DMS153 treated with DMSO at 0.1 percent for 48 hours (cell line): ENCODE results near the gene FBXL7.

Experiments used
- DNase-seq: peaks from one replicate; lab custom pipeline; 2025; ENCODE audit not compliant: unreplicated experiment; lab: John Stamatoyannopoulos, UW

FBXL7 gene

DNA sequence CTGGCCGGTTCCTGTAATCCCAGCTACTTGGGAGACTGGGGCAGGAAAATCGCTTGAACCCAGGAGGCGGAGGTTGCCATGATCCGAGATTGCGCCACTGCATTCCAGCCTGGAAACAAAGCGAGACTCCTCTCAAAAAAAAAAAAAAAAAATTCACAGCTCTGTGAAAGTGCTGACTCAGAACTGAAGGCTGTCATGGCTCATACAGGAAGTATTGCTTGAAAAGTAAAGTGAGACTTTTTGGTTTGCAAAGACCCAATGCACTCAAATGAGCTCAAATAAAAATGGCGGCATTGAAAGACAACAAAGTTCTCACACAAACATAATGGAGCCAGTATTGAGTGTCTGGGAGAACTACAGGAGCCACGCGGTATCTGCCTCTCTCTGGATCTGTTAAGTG is 202.1 kb downstream of the FBXL7 start:
- no peak for DNase-seq

- DNase-seq: no peak
These were observed 203.9 kb downstream of the FBXL7 start for GRCh38 chr5:15703901-15704300.

GRCh38 chr5:15704397-15704947 is 204.5 kb downstream of the FBXL7 start:
- no peak for DNase-seq

GRCh38 chr5:15707631-15708030 is 207.7 kb downstream of the FBXL7 start:
- no peak for DNase-seq

DNA sequence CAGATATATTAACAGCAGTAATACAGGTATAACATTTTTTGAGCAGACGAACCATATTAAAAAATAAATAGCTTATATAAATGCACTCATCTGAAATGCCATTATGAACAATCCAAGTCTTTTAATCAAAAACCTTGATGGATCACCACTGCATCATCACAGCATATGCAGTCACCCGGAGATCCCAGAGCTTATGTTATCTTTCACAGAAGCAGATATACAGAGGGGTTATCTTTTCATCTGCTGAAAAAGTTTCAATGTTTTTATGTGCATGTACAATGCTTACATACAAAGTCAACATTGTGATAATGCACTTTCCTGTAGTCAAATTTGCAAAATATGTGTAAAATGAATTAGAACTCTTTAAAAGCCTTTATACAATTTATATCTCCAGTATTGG is 211.9 kb downstream of the FBXL7 start:
- DNase-seq: no peak

DNA sequence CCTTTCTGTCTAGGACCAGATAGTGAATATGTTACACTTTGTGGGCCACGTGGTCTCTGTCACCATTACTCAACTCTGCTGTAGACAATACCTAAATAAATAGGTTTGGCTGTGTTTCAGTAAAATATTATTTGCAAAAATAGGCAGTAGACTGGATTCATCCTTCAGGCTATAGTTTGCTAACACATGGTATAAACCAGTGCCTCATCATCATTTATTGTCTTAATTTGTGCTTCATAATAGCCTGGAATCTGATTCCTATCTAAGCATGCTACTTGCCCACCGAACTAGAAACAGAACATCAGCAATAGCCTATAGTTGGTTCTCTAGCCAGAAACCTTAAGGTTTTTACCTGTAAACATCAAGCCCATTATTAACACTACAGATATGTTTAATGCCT is 215.6 kb downstream of the FBXL7 start:
- no peak for DNase-seq

DNA sequence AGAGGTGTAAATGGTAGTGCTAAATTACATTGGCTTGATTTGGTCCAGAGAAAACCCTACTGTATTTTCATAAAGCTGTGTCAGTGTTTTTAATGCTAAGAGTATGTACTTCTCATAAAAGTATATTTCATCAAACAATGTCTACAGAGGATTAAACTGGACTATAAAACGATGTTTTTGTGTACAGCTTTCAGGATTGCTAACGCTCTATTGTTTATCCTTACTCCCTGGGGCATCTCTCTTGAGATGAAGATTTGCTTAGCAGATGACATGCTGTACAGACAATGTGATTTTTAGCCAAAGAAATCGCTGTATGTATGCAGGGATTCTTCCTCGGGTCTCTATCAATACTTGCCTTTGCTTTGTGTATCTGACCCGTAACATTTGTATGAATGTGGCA is 216.0 kb downstream of the FBXL7 start:
- DNase-seq: no peak

- DNase-seq: no peak
These were observed 217.0 kb downstream of the FBXL7 start for GRCh38 chr5:15717001-15717400.

DNA sequence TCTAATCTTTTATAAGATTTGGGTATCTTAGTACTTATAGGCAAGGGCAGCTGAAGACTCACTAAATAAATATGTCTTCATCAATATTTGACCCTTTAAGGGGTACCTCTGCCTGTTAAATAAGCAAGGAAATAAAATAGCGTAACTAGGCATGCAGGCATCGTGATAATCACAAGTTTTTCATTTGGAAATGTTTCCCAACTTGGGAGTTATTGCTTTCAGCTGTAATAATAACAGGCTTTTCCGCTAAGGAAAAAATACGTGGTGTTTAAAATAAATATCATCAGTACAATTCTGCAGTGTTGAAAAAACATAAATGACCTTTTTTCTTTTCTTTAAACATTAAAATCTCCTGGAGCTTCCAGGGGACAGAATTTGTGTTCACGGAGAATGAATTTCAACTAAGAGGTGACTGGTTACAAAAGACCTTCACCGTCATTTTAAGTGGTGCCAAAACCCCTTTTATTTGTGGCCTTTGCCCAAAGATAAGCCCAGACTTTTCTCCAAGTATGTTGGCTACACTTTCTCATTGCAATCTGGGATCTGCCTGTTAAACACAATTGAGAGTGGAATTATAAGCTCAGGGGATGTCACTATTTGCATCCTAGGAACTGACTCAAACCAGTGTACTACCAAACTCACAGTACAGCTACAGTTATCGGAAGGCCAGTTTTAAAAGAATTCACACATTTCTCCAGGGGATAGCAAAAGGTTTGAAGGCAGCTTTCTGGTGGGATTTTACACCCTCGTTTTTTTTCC is 218.6 kb downstream of the FBXL7 start:
- no peak for DNase-seq

GRCh38 chr5:15719784-15720183 is 219.8 kb downstream of the FBXL7 start:
- DNase-seq: no peak

DNA sequence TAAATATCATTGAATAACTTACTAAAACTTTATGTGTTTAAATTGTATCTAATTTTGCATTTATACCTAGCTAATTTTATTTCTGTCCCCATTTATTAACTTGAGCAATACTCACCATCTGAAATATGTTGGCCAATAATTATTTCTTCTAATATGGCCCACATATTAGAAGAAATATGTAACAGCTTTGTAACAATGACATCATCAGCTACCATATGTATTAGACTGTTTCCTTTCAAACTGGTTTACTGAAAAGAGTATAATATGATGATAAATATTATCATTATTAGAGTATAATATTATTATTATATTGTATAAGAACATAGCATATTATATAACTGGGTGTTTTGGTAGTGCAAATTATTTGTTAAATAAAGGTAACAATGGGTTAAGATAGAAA is 220.5 kb downstream of the FBXL7 start:
- no peak for DNase-seq

GRCh38 chr5:15722305-15722704 is 222.3 kb downstream of the FBXL7 start:
- no peak for DNase-seq

GRCh38 chr5:15727375-15727774 is 227.4 kb downstream of the FBXL7 start:
- DNase-seq: no peak

DNA sequence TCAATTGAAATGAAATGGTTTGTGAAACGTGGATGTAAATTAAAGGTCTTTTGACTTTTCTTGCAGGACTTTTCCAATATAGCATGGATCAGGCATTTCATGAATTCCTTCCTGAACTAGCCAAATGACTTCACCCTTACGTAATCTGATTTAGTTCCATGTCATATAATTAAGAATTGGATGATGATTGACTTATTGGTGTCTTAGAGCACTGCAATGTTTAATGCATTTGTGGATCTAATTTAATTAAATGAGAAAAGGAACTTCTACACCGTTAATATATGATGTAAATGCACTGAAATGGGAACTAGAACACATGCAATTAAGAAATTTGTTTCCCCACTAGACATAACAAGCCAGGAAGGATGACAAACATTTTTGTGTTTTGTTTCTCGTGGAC is 228.8 kb downstream of the FBXL7 start:
- no peak for DNase-seq

- DNase-seq: no peak
These were observed 231.7 kb downstream of the FBXL7 start for GRCh38 chr5:15731699-15732098.

DNA sequence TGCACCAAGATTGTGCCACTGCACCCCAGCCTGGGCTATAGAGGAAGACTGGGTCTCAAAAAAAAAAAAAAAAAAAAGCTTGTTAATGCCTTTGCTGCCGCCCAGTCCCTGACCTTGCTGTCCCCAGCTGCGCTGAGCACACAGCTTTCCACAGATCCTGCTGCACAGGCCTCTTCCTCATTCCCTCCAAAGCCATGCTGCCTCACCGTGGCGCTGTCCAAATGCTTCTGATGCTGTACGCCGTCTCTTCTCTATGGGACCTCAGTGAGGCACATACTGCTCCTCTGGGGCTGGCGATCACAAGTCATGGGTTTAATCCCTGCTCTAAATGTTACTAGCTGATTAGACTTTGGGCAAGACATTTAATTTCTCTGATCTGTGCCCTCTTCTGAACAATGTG is 234.1 kb downstream of the FBXL7 start:
- no peak for DNase-seq

DNA sequence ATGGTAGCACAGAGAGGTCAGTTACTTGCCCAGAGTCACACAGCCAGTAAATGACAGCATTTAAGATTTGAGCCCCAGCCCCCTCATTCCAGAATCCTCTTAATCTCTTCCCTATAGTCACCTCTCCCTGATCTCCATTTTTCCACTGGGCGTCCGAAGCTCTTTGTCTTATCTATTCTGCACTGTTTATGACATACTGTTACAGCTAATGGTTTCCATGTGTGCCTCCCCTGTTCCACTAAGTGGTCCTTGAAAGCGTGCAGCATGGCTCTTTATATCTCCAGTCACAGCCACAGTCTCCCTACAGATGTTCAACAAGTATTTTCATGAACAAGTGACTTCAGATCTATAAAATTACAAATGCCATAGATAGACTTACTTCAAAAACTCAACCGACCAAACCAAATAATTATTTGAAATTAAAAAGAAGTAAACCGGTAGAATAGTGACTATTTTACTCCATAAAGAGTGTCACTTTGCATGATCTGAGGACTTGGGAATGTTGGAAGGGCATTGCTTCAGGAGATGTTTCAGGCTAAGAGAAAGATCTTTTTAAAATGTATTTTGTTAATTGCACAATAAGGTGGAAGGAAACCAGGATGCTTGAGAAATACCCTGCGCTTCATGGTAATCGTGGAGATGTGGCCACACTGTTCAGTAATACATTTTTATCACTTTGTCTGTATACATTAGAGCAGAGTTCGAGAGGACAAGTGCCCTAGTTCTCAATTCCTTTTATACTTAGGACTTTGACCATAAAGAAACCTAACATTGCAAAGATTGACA is 237.2 kb downstream of the FBXL7 start:
- DNase-seq: no peak

DNA sequence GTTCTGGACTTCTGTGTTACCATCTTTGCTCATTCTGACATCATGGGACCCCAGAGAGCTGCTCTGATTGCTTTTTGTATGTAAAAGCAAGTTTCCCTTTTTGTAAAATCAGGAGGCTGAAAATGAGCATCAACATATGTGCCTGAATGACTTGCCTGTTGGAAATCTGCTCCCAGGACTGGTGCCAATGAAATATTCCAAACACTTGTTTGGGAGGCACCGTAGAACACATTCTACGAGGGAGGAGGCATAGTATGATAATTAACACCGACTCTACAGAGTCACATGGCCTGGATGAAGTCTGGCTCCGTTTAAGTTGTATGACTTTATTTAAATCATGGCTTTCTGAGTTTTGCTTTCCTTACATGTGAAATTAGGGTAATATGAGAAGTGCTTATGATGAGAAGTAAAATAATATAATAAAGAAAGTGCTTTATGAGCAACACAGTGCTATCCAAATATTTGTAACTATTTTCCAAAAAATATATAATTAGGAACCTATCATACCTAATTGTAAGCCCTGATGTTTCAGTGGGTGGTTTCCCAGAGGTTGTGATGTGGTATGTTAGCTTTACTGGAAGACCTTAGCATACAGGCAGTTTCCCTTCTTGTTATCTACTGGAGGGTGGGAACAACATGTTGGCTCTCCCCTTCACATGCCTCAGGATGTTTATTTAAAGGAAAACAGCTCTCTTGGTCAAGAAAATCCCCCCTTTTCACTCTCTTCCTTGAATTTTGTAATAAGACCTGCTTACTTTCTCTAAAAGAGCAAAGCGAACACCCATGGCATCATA is 238.1 kb downstream of the FBXL7 start:
- DNase-seq: no peak

- DNase-seq: no peak
These were observed 240.4 kb downstream of the FBXL7 start for GRCh38 chr5:15740383-15740782.

DNA sequence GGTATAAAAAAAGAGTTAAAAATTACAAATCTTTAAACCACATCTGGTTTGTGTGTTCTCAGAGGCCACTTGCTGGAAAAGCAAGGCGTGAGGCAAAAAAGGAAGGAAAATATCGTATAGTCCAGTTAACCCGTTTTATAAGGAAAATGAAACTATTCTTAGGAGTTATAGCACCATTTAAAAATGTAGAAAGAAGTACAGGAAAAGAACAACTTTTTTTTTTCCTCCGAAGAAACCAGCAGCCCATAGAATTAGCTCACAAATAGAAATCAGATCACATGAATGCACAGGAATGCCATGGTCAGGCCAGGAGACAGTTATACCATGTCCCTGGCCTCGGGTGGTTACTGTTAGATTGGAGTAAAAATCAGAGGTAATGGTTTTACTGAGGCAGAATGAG is 241.6 kb downstream of the FBXL7 start:
- no peak for DNase-seq

GRCh38 chr5:15746833-15747232 is 246.9 kb downstream of the FBXL7 start:
- no peak for DNase-seq
